Trophoblast cell (in vitro differentiated cells and primary cell): ENCODE results near the gene NRXN3.

Source experiments
- DNase-seq, 2 donors: peaks; one replicate each; pipeline ENCODE4 v3.0.0-alpha.2; 2016
- H2AFZ ChIP-seq: 2 replicates; pipeline ENCODE4 v1.6.1; 2013; ENCODE audit warnings: low read length, moderate library complexity, mild to moderate bottlenecking; ENCODE audit not compliant: insufficient read depth, poor library complexity
- H2AK5ac ChIP-seq: 2 replicates; pipeline ENCODE4 v1.6.1; 2013; ENCODE audit warnings: mild to moderate bottlenecking, low read length
- H2BK120ac ChIP-seq: 2 replicates; pipeline ENCODE4 v1.6.1; 2013; ENCODE audit warnings: low read length, mild to moderate bottlenecking, moderate library complexity; ENCODE audit not compliant: insufficient read depth, poor library complexity
- H2BK12ac ChIP-seq: 2 replicates; pipeline ENCODE4 v1.6.1; 2013; ENCODE audit warnings: mild to moderate bottlenecking, low read length, moderate library complexity
- H2BK5ac ChIP-seq: 2 replicates; pipeline ENCODE4 v1.6.1; 2013; ENCODE audit warnings: low read length, low read depth, moderate library complexity, mild to moderate bottlenecking; ENCODE audit not compliant: poor library complexity
- H3K14ac ChIP-seq: 2 replicates; pipeline ENCODE4 v1.6.1; 2013; ENCODE audit warnings: mild to moderate bottlenecking, low read length
- H3K18ac ChIP-seq: 2 replicates; pipeline ENCODE4 v1.6.1; 2013; ENCODE audit warnings: mild to moderate bottlenecking, low read length
- H3K23ac ChIP-seq: 2 replicates; pipeline ENCODE4 v1.6.1; 2013; ENCODE audit warnings: low read length
- H3K27ac ChIP-seq: 2 replicates; pipeline ENCODE4 v1.5.1; 2013; ENCODE audit warnings: low read depth, mild to moderate bottlenecking, inconsistent platforms, low read length, moderate library complexity
- H3K27me3 ChIP-seq: 2 replicates; pipeline ENCODE4 v1.6.1; 2013; ENCODE audit warnings: inconsistent platforms, mild to moderate bottlenecking, low read length, moderate library complexity; ENCODE audit not compliant: insufficient read depth
- H3K36me3 ChIP-seq, 2 experiments: 1 replicate in 1 of 2; 2 replicates in 1 of 2; pipeline ENCODE4 v1.6.1; 2013; ENCODE audit warnings: low read length in 2 of 2, mild to moderate bottlenecking in 2 of 2, moderate library complexity in 1 of 2; ENCODE audit not compliant: insufficient read depth in 2 of 2, control insufficient read depth in 1 of 2
- H3K4ac ChIP-seq: 2 replicates; pipeline ENCODE4 v1.6.1; 2013; ENCODE audit warnings: low read depth, mild to moderate bottlenecking, low read length, moderate library complexity
- H3K4me1 ChIP-seq, 2 experiments: 1 replicate in 1 of 2; 2 replicates in 1 of 2; pipeline ENCODE4 v1.6.1; 2013; ENCODE audit warnings: low read length in 2 of 2, mild to moderate bottlenecking in 2 of 2, moderate library complexity in 1 of 2; ENCODE audit not compliant: insufficient read depth in 2 of 2, control insufficient read depth in 1 of 2
- H3K4me2 ChIP-seq: 2 replicates; pipeline ENCODE4 v1.6.1; 2013; ENCODE audit warnings: inconsistent platforms, mild to moderate bottlenecking, low read length, moderate library complexity
- H3K4me3 ChIP-seq: 2 replicates; pipeline ENCODE4 v1.5.1; 2013; ENCODE audit warnings: mild to moderate bottlenecking, low read depth, low read length, inconsistent platforms
- H3K79me1 ChIP-seq: one replicate; pipeline ENCODE4 v1.6.1; 2013; ENCODE audit warnings: low read length
- H3K79me2 ChIP-seq: 2 replicates; pipeline ENCODE4 v1.6.1; 2013; ENCODE audit warnings: low read length, mild to moderate bottlenecking; ENCODE audit not compliant: control insufficient read depth, insufficient read depth, poor library complexity
- H3K9ac ChIP-seq: 2 replicates; pipeline ENCODE4 v1.6.1; 2013; ENCODE audit warnings: mild to moderate bottlenecking, low read length
- H3K9me3 ChIP-seq: 2 replicates; pipeline ENCODE4 v1.6.1; 2013; ENCODE audit warnings: low read depth, mild to moderate bottlenecking, control low read depth, inconsistent platforms, low read length; ENCODE audit not compliant: insufficient read depth
- H4K12ac ChIP-seq: 2 replicates; pipeline ENCODE4 v1.6.1; 2013; ENCODE audit warnings: low read depth, mild to moderate bottlenecking, low read length, moderate library complexity
- H4K8ac ChIP-seq: 2 replicates; pipeline ENCODE4 v1.6.1; 2013; ENCODE audit warnings: low read depth, mild to moderate bottlenecking, low read length, moderate library complexity
- H4K91ac ChIP-seq: one replicate; pipeline ENCODE4 v1.6.1; 2013; ENCODE audit warnings: low read depth, mild to moderate bottlenecking, low read length, moderate library complexity
- WGBS: extraction: QIAGEN DNeasy Blood & Tissue Kit; methylation state at CpG from one replicate; pipeline ENCODE4 v1.1.7; 2013; ENCODE audit warnings: missing lambda C conversion rate; ENCODE audit not compliant: insufficient read length, insufficient coverage; ENCODE audit errors: extremely low coverage; 5-methylcytosine and 5-hydroxymethylcytosine counted together

NRXN3 gene

GRCh38 chr14:78605025-78605762 is 435.0 kb downstream of the NRXN3 start:
- no peak overlapping the region for H2AFZ ChIP-seq
- H3K27me3 ChIP-seq: no peaks in the 10 kb centered on the region
- no peaks in the 10 kb centered on the region for H3K4me1 ChIP-seq
- no peaks in the 10 kb centered on the region for H3K36me3 ChIP-seq
- H2AK5ac ChIP-seq: no peak overlapping the region
- no peak overlapping the region for H4K91ac ChIP-seq
- no peak overlapping the region for H2BK5ac ChIP-seq
- no peak overlapping the region for H3K4me3 ChIP-seq
- no peak overlapping the region for H2BK120ac ChIP-seq
- no peak overlapping the region for H3K4me2 ChIP-seq
- WGBS: no CpG with 5 or more reads among the region's 4 CpGs
- H2BK12ac ChIP-seq: no peak overlapping the region
- DNase-seq: no peak
- H4K12ac ChIP-seq: no peak overlapping the region
- no peaks in the 10 kb centered on the region for H3K9me3 ChIP-seq
- no peak overlapping the region for H3K4ac ChIP-seq
- no peak overlapping the region for H3K9ac ChIP-seq
- no peak overlapping the region for H3K14ac ChIP-seq
- no peaks in the 10 kb centered on the region for H3K79me1 ChIP-seq
- H4K8ac ChIP-seq: no peak overlapping the region
- H3K18ac ChIP-seq: no peak overlapping the region
- H3K23ac ChIP-seq: no peak overlapping the region
- H3K79me2 ChIP-seq: no peaks in the 10 kb centered on the region
- H3K27ac ChIP-seq: no peak overlapping the region

DNA sequence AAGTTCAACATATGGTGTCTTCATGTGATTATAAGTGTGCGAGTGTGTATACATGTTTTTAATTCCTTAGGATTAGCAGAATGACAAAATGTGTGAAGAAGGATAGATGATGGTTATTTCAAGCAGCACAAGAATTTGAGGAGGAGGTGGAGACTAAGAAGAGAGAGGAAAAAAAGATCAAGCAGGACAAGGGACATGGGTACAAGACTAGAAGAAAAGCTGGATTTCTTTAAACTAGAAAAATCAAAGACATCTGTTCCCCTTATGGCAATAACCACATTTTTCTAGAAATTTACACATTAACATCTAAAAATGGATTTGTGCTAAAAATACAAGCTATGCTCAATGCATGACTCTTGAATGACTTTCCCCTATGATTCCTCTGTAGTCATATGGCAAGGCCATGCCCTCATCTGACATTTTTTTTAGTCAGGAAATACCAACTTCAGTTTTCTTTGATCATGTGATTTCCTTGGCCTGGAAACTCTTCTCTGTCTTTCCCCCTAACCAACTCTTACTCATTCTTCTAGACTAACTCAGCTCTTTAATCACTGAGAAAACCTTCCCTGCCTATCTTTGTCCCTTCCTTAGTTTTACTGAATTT is 435.8 kb downstream of the NRXN3 start:
- H4K91ac ChIP-seq: no peak overlapping the region
- DNase-seq: peak in 1 of 2 donors; percentile 18
- H3K79me2 ChIP-seq: no peaks in the 10 kb centered on the region
- H2AK5ac ChIP-seq: no peak overlapping the region
- H3K23ac ChIP-seq: no peak overlapping the region
- no peak overlapping the region for H3K27ac ChIP-seq
- no peaks in the 10 kb centered on the region for H3K79me1 ChIP-seq
- H2BK12ac ChIP-seq: no peak overlapping the region
- H2AFZ ChIP-seq: no peak overlapping the region
- no peak overlapping the region for H3K4me2 ChIP-seq
- H2BK5ac ChIP-seq: no peak overlapping the region
- WGBS: 100% methylated on average over 1 of the region's 1 CpG
- no peaks in the 10 kb centered on the region for H3K36me3 ChIP-seq
- no peaks in the 10 kb centered on the region for H3K4me1 ChIP-seq
- H3K27me3 ChIP-seq: no peaks in the 10 kb centered on the region
- H3K14ac ChIP-seq: no peak overlapping the region
- H3K9ac ChIP-seq: no peak overlapping the region
- no peak overlapping the region for H4K8ac ChIP-seq
- H3K4me3 ChIP-seq: no peak overlapping the region
- H4K12ac ChIP-seq: no peak overlapping the region
- no peak overlapping the region for H2BK120ac ChIP-seq
- no peak overlapping the region for H3K18ac ChIP-seq
- no peaks in the 10 kb centered on the region for H3K9me3 ChIP-seq
- no peak overlapping the region for H3K4ac ChIP-seq

- H2AFZ ChIP-seq: no peak overlapping the region
- H3K79me1 ChIP-seq: no peaks in the 10 kb centered on the region
- H3K4me3 ChIP-seq: no peak overlapping the region
- no peak overlapping the region for H2BK12ac ChIP-seq
- no CpG with 5 or more reads among the region's 4 CpGs for WGBS
- H3K4me1 ChIP-seq: no peaks in the 10 kb centered on the region
- no peak overlapping the region for H3K9ac ChIP-seq
- no peaks in the 10 kb centered on the region for H3K27me3 ChIP-seq
- no peak overlapping the region for H2BK5ac ChIP-seq
- no peaks in the 10 kb centered on the region for H3K9me3 ChIP-seq
- H3K18ac ChIP-seq: no peak overlapping the region
- H3K36me3 ChIP-seq: no peaks in the 10 kb centered on the region
- H4K91ac ChIP-seq: no peak overlapping the region
- no peak overlapping the region for H2BK120ac ChIP-seq
- H3K14ac ChIP-seq: no peak overlapping the region
- no peak overlapping the region for H4K12ac ChIP-seq
- no peak overlapping the region for H3K23ac ChIP-seq
- no peak overlapping the region for H3K4me2 ChIP-seq
- no peak overlapping the region for H4K8ac ChIP-seq
- no peak overlapping the region for H3K27ac ChIP-seq
- no peaks in the 10 kb centered on the region for H3K79me2 ChIP-seq
- DNase-seq: no peak
- no peak overlapping the region for H2AK5ac ChIP-seq
- H3K4ac ChIP-seq: no peak overlapping the region
These were observed 439.0 kb downstream of the NRXN3 start for GRCh38 chr14:78608998-78609787.

DNA sequence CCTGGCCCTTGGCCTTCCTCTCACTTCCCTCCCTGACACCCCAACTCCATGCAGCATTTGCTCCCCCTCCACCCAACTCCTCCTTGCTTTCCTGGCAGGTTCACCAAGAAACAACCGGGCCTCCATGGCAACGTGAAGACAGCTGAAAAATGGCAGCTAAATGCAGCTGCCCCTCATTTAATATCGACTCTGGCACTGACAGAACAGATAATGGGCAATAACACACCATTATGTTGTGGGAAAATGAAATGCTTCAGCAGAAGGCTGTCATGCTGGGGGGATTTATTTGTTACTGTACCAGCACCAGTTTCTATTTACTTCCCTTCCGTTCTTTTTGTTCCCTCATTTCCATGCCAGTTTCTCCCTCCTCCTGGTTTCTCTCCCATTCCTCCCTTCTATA is 440.8 kb downstream of the NRXN3 start:
- Histone ChIP-seq H2AFZ (no peak overlapping the region), H4K12ac (no peak overlapping the region), H2BK5ac (no peak overlapping the region), H3K4me2 (no peak overlapping the region), H3K27ac (no peak overlapping the region), H3K79me1 (no peaks in the 10 kb centered on the region), H3K4ac (no peak overlapping the region), H3K4me1 (no peaks in the 10 kb centered on the region), H2BK120ac (no peak overlapping the region), H3K14ac (no peak overlapping the region), H3K4me3 (no peak overlapping the region), H3K18ac (no peak overlapping the region), H3K36me3 (no peaks in the 10 kb centered on the region), H4K8ac (peak overlapping the region; percentile 11), H3K27me3 (no peaks in the 10 kb centered on the region), H3K9me3 (no peaks in the 10 kb centered on the region), H3K23ac (no peak overlapping the region), H2AK5ac (no peak overlapping the region), H4K91ac (no peak overlapping the region), H3K9ac (no peak overlapping the region), H2BK12ac (peak overlapping the region; percentile 64), H3K79me2 (no peaks in the 10 kb centered on the region)
- no peak for DNase-seq
- no CpG with 5 or more reads among the region's 4 CpGs for WGBS
